Measurements from ENCODE around the gene RBP3.

Gene RBP3

DNA sequence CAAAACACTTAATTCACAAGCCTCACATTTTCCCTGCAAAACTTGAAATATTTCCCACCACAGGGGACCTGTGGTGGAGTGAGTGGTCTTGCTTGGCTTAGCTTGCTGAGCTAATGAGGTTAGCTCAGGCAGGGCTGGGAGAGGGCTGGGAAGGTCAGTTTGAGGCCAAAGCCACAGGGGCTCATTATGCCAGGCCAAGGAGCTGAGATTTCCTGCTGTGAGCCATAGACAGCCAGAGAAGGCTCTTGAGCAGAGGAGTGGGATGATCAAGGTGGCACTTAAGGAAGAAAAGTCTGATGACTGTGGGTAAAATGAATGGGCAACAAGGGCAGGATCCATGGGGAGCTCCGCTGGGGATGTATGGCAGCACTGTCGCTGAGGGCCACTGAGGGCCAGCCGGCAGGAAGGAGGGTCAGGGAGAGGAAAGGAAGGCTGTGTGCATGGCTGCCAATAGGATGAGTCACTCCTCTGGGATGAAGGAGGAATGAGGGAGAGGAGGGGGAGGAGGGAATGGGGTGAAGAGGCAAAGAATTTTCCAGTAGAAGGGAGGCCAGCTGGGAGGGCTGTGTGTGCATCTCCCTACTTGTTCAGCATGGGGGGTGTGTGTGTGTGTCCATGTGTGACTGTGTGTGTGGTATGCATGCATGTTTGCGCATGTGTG is 54.6 kb downstream of the RBP3 start:
- DNase-seq, result no peak

DNA sequence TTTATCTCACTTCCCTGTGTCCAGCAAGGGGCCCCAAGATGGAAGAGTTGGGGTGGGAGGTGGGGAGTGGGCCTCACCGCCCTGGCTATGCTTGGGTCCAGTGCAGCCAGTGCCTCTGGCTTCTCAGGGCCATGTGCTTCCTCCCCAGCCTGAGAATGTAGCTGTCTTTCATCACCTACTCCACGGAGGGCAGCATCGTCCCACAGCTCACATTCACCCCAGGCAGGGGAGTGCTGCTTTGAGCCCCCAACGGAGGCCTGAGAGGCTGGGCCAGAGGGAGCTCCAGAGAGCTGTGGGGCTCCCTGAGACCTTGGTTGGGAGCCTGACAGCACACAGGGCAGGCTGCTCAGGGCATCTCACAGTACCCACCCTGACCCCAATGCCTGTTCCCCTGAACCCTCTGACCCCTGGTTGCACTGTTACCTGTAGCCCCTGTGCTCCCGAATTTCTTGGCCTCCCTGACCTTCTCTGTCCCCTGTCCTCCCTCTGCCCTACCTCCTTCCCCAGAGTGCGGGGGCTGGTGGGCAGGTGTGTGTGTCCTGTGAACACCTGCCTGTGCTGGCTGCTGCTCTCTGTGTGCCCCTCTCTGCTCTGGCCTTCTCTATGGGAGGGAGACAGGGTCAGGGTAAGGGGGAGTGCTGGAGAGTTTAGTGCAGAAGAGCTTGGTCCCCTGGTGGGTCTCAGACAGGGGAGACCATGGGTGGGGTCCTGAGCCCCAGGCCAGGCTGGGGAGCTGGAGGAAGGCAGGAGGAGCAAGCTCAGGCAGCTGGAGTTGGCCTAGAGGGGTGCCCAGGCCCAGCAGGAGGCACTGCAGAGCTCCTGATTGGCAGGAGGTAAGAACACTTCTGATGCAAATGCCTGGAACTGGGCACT is 55.5 kb downstream of the RBP3 start:
- DNase-seq, result no peak

DNA sequence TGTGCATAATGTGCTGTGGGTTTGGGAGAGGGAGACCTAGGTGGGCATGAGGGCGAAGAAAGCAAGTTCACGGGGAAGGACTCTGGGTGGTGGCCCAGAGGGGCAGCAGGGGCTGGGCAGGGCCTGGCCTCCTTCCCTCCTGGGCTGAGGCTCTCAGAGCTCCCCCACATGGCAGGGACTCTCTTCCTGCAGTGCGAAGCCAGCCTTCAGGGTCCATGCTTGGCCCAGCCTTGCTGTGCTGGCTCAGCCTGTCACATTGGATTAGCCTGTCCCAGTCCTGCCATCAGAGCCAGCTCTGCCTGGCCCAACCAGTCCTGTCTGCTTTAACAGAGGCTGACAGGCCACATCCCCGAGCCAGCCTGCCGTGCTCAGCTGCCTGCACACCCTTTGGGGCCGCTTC is 56.3 kb downstream of the RBP3 start:
- DNase-seq, result no peak

DNA sequence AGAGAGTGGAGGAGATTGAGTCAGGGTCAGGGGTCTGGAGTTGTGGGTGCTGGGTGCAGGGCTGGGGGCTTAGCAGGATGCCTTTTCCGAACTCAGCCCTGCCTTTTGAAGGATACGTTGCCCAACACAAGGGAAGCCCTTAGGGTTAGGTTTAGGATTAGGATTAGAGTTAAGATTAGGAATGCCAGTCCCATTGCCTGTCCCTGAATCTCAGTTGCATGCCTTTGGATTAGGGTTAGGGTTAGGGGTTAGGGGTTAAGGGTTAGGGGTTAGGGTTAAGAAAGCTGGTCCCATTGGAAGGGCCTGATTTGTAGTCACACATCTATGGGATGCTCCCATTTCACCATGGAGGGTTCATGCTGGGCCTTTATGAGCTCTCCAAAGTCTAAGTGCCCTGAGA is 56.8 kb downstream of the RBP3 start:
- no peak for DNase-seq

DNA sequence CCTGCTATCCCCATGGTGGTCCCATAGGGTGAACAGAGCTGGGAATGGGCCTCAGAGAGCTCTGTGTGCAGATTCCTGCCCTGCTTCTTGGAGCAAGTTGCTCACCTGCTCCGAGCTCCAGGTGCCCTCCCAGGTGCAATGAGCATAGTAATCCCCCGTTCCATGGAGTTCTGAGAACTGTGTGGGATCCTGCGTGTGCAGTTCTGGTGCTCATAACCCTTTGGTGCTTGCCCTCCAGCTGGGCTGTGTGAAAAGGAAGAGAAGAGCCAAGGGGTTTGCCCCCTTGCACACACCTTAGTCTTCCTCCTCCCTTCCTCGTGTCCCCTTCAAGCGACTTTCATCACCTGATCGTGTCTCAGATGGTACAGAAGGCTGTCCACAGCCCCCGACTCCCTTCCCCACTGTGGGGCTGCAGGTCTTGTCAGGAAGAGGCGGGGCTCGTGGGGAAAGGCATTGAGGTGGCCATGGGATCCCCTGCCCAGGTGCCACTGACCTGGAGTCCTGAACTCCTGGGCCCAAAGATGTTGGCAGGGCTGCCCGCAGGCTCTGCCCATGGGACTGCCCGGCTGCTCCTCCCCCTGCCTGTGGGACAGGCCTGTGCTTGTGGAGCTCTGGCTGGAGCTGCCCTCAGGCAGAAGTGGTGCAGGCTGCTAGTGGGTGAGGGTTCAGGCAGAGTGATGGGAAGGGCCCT is 57.8 kb downstream of the RBP3 start:
- DNase-seq, result no peak

DNA sequence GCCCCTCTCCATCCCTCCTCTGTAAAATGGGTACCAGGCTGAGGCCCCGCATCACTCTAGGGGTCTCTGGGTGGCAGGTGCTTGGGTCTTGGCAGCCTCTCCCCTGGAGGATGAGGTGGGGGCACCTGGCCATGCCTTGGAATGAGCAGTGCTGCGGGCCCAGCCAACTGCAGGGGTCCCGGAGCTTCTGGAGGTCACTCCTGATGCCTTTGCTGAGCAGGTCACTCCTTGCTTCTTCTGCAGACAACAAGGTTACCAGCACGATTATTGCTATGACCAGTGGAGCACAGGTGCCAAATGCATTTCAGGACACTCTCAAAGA is 58.3 kb downstream of the RBP3 start:
- DNase-seq, result no peak

DNA sequence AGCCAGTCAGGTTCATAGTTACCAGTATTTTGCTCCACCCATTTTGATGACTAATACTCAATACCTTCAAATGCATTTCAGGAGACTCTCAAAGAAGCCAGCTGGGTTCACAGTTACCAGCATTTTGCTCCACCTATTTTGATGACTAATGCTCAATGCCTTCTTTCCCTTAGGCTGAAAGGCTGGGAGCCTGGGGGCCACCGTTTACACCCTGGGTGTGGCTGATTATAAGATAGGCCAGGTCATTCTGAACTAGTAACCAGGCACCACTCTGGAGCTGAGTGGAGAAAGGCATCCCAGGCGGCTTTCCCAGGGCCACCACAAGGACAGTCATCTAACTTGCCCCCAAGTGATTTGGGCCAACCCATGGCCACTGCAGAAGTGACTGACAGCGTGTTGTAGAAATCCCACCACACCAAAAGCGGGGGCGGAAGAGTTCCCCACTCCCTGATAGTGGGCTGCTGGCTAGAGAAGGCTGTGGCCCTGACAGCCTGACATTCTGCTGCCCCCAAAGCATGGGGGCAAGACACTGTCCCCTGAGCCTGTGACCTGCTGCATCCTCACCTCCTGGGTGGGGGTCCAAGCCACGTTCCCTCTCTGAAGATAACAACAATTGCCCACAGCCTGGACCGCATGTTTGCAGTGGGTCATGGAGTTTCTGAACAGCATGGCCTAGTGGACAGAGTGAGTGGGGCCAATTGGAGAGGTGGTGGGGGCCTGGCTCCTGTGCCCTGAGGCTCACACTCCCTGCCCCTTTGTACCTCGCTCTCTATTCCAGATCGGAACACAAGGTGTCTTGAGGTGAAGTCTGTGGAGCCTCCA is 58.9 kb downstream of the RBP3 start:
- DNase-seq, result no peak
